ENCODE measurements around the gene NAA35.
A peak's percentile ranks its signal among the peaks of the same experiment; 100 is the strongest.

The NAA35 gene

GRCh38 chr9:85940832-85941621, at the start of gene NAA35:
Gene NAA35 (plus strand): TSS chr9:85941146. CDS start chr9:85942160, 1,014 bp downstream.
- in situ Hi-C loops (cut with HindIII; ENCODE audit: low pct_ligation_motif_present, low sequenced_read_pairs), result no loop called here
- Histone ChIP-seq H3K27ac (peak within 1 kb of the TSS; percentile 82), H3K36me3 (replicated peaks) (peaks cover 14% of the 10 kb centered on the region), H3K4me3 (ENCODE audit: low read depth, low read length) (peak within 1 kb of the TSS; percentile 90), H3K27me3 (replicated peaks) (no peaks in the 10 kb centered on the region)
- DNase-seq, result peak; percentile 98
- no peak for TF ChIP-seq CTCF (IDR thresholded peaks at IDR 0.05; ENCODE audit: low read depth, low read length, missing control alignments)

- Histone ChIP-seq H3K27me3 (replicated peaks) (no peaks in the 10 kb centered on the region), H3K4me3 (ENCODE audit: low read depth, low read length) (no peak overlapping the region), H3K36me3 (replicated peaks) (no peaks in the 10 kb centered on the region), H3K27ac (no peak overlapping the region)
- DNase-seq, result no peak
- no peak for TF ChIP-seq CTCF (IDR thresholded peaks at IDR 0.05; ENCODE audit: low read depth, low read length, missing control alignments)
- in situ Hi-C loops (cut with HindIII; ENCODE audit: low pct_ligation_motif_present, low sequenced_read_pairs), result no loop called here
Observed at GRCh38 chr9:85892401-85892800, 48.5 kb upstream of the NAA35 start.

- in situ Hi-C loops (cut with HindIII; ENCODE audit: low pct_ligation_motif_present, low sequenced_read_pairs), result no loop called here
- Histone ChIP-seq H3K36me3 (replicated peaks) (no peaks in the 10 kb centered on the region), H3K4me3 (ENCODE audit: low read depth, low read length) (no peak overlapping the region), H3K27me3 (replicated peaks) (no peaks in the 10 kb centered on the region), H3K27ac (no peak overlapping the region)
- no peak for DNase-seq
- TF ChIP-seq CTCF (IDR thresholded peaks at IDR 0.05; ENCODE audit: low read depth, low read length, missing control alignments), result no peak
Observed at GRCh38 chr9:85895685-85896084, 45.3 kb upstream of the NAA35 start.

- no peak for DNase-seq
- Histone ChIP-seq H3K27me3 (replicated peaks) (no peaks in the 10 kb centered on the region), H3K4me3 (ENCODE audit: low read depth, low read length) (no peak overlapping the region), H3K27ac (no peak overlapping the region), H3K36me3 (replicated peaks) (no peaks in the 10 kb centered on the region)
- TF ChIP-seq CTCF (IDR thresholded peaks at IDR 0.05; ENCODE audit: low read depth, low read length, missing control alignments), result no peak
- in situ Hi-C loops (cut with HindIII; ENCODE audit: low pct_ligation_motif_present, low sequenced_read_pairs), result no loop called here
Observed at GRCh38 chr9:85897848-85898247, 43.1 kb upstream of the NAA35 start.

- no peaks in the 10 kb centered on the region for H3K27me3 ChIP-seq (replicated peaks)
- in situ Hi-C loops (cut with HindIII; ENCODE audit: low pct_ligation_motif_present, low sequenced_read_pairs), result no loop called here
- TF ChIP-seq CTCF (IDR thresholded peaks at IDR 0.05; ENCODE audit: low read depth, low read length, missing control alignments), result no peak
- H3K27ac ChIP-seq, result no peak overlapping the region
- H3K36me3 ChIP-seq (replicated peaks), result no peaks in the 10 kb centered on the region
- DNase-seq, result no peak
- no peak overlapping the region for H3K4me3 ChIP-seq (ENCODE audit: low read depth, low read length)
Observed at GRCh38 chr9:85898332-85898731, 42.6 kb upstream of the NAA35 start.

GRCh38 chr9:85899388-85899787, 41.6 kb upstream of the NAA35 start:
- no peak overlapping the region for H3K4me3 ChIP-seq (ENCODE audit: low read depth, low read length)
- in situ Hi-C loops (cut with HindIII; ENCODE audit: low pct_ligation_motif_present, low sequenced_read_pairs), result no loop called here
- no peak for TF ChIP-seq CTCF (IDR thresholded peaks at IDR 0.05; ENCODE audit: low read depth, low read length, missing control alignments)
- H3K27me3 ChIP-seq (replicated peaks), result no peaks in the 10 kb centered on the region
- DNase-seq, result no peak
- no peaks in the 10 kb centered on the region for H3K36me3 ChIP-seq (replicated peaks)
- no peak overlapping the region for H3K27ac ChIP-seq
